Measurements from ENCODE around the gene RNF130. TPM values are rescaled to one million over a fixed set of nuclear protein-coding genes. Genes with fewer than 3 reads are reported as not detected.

Gene RNF130
- total RNA-seq, 4 donors from 2014 or later = 55.0 to 121 (median 69.4) TPM

- Histone ChIP-seq H3K27ac (no peak overlapping the region), H3K4me3 (replicated peaks in 1 of 3) (no peak overlapping the region), H3K27me3 (no peaks in the 10 kb centered on the region), H3K36me3 (no peaks in the 10 kb centered on the region), H3K9me3 (no peaks in the 10 kb centered on the region), H3K4me1 (no peaks in the 10 kb centered on the region)
- 86 to 87% methylated on average over 18 to 23 of the region's 23 CpGs for WGBS, 2 donors
- intact Hi-C loops (cut with DNase I) = loop anchor here (10.0 kb wide), 1 partner anchor 210 kb away; no protein-coding TSS in a partner anchor
- no peak for DNase-seq
- TF ChIP-seq CTCF (IDR thresholded peaks at IDR 0.05) (no peak), POLR2A (IDR thresholded peaks at IDR 0.05) (no peak)
Observed at GRCh38 chr5:180114304-180115003, 42.9 kb upstream of the RNF130 start.

- Histone ChIP-seq H3K4me1 (no peaks in the 10 kb centered on the region), H3K9me3 (no peaks in the 10 kb centered on the region), H3K27ac (no peak overlapping the region), H3K36me3 (no peaks in the 10 kb centered on the region), H3K4me3 (replicated peaks in 1 of 3) (no peak overlapping the region), H3K27me3 (no peaks in the 10 kb centered on the region)
- TF ChIP-seq POLR2A (IDR thresholded peaks at IDR 0.05) (no peak), CTCF (IDR thresholded peaks at IDR 0.05) (no peak)
- intact Hi-C loops (cut with DNase I) = loop anchor here (10.0 kb wide), 1 partner anchor 211 kb away; no protein-coding TSS in a partner anchor
- 92 to 93% methylated on average over 19 to 20 of the region's 23 CpGs for whole genome bisulfite sequencing, 2 donors
- no peak for DNase-seq
Observed at GRCh38 chr5:180113660-180114303, 42.2 kb upstream of the RNF130 start.

- WGBS, 2 donors = 86 to 87% methylated on average over 12 to 15 of the region's 15 CpGs
- no peaks in the 10 kb centered on the region for H3K9me3 ChIP-seq
- H3K27me3 ChIP-seq = no peaks in the 10 kb centered on the region
- H3K36me3 ChIP-seq = no peaks in the 10 kb centered on the region
- H3K4me3 ChIP-seq (replicated peaks in 1 of 3) = no peak overlapping the region
- no peak for DNase-seq
- no peak overlapping the region for H3K27ac ChIP-seq
- intact Hi-C loops (cut with DNase I) = loop anchor here (10.0 kb wide), 1 partner anchor 212 kb away; no protein-coding TSS in a partner anchor
- no peaks in the 10 kb centered on the region for H3K4me1 ChIP-seq
- no peak for TF ChIP-seq POLR2A (IDR thresholded peaks at IDR 0.05)
- no peak for TF ChIP-seq CTCF (IDR thresholded peaks at IDR 0.05)
Observed at GRCh38 chr5:180112181-180112861, 40.8 kb upstream of the RNF130 start.

GRCh38 chr5:180111273-180112002, 39.9 kb upstream of the RNF130 start:
- intact Hi-C loops (cut with DNase I) = loop anchor here (10.0 kb wide), 1 partner anchor 213 kb away; no protein-coding TSS in a partner anchor
- no peaks in the 10 kb centered on the region for H3K4me1 ChIP-seq
- WGBS, 2 donors = 80 to 86% methylated on average over 2 to 6 of the region's 7 CpGs
- H3K4me3 ChIP-seq (replicated peaks in 1 of 3) = no peak overlapping the region
- no peaks in the 10 kb centered on the region for H3K27me3 ChIP-seq
- no peaks in the 10 kb centered on the region for H3K36me3 ChIP-seq
- TF ChIP-seq POLR2A (IDR thresholded peaks at IDR 0.05) = no peak
- no peak for TF ChIP-seq CTCF (IDR thresholded peaks at IDR 0.05)
- H3K9me3 ChIP-seq = no peaks in the 10 kb centered on the region
- no peak overlapping the region for H3K27ac ChIP-seq
- no peak for DNase-seq
